ENCODE results near the gene RAI2.
A peak's percentile ranks its signal among the peaks of the same experiment; 100 is the strongest.

Gene RAI2

GRCh38 chrX:17860811-17861488, at the start of gene RAI2:
TSS of gene RAI2 (minus strand) at chrX:17861298. CDS start at chrX:17802010, 59,288 bp downstream.
- peak; percentile 24 for DNase-seq

GRCh38 chrX:17888421-17888820, 27.3 kb upstream of the RAI2 start:
- DNase-seq: no peak

- no peak for DNase-seq
These were observed 21.6 kb upstream of the RAI2 start for GRCh38 chrX:17882680-17883079.

- no peak for DNase-seq
These were observed 17.1 kb upstream of the RAI2 start for GRCh38 chrX:17878028-17878670.

GRCh38 chrX:17876135-17876534, 15.0 kb upstream of the RAI2 start:
- no peak for DNase-seq

- DNase-seq: no peak
These were observed 8.5 kb upstream of the RAI2 start for GRCh38 chrX:17869580-17869979.

- DNase-seq: no peak
These were observed 452 bp upstream of the RAI2 start for GRCh38 chrX:17861489-17862011.

GRCh38 chrX:17860179-17860780, 818 bp downstream of the RAI2 start:
- peak; percentile 10 for DNase-seq

GRCh38 chrX:17859609-17860178, 1.4 kb downstream of the RAI2 start:
- peak; percentile 33 for DNase-seq

GRCh38 chrX:17854531-17854930, 6.6 kb downstream of the RAI2 start:
- DNase-seq: no peak

GRCh38 chrX:17854069-17854468, 7.0 kb downstream of the RAI2 start:
- DNase-seq: no peak

- DNase-seq: no peak
These were observed 9.2 kb downstream of the RAI2 start for GRCh38 chrX:17851874-17852273.

GRCh38 chrX:17848545-17849265, 12.4 kb downstream of the RAI2 start:
- no peak for DNase-seq

- DNase-seq: no peak
These were observed 15.1 kb downstream of the RAI2 start for GRCh38 chrX:17846045-17846444.

GRCh38 chrX:17844236-17844635, 16.9 kb downstream of the RAI2 start:
- DNase-seq: no peak

GRCh38 chrX:17842769-17843525, 18.2 kb downstream of the RAI2 start:
- DNase-seq: no peak

- DNase-seq: no peak
These were observed 21.8 kb downstream of the RAI2 start for GRCh38 chrX:17839269-17839668.

GRCh38 chrX:17836830-17837229, 24.3 kb downstream of the RAI2 start:
- no peak for DNase-seq

- no peak for DNase-seq
These were observed 27.1 kb downstream of the RAI2 start for GRCh38 chrX:17833954-17834353.

- DNase-seq: no peak
These were observed 29.8 kb downstream of the RAI2 start for GRCh38 chrX:17831255-17831654.

GRCh38 chrX:17830211-17830610, 30.9 kb downstream of the RAI2 start:
- DNase-seq: no peak

GRCh38 chrX:17829566-17829965, 31.5 kb downstream of the RAI2 start:
- DNase-seq: no peak
